PFSK-1 (cell line): ENCODE results near the gene FOXF1.

Source experiments
- FOXP2 ChIP-seq: optimal IDR thresholded peaks from 2 replicates; pipeline ENCODE3; 2011; ENCODE audit warnings: borderline replicate concordance, control low read depth, inconsistent platforms; ENCODE audit not compliant: insufficient read depth; ENCODE audit errors: extremely low read length, extremely low read depth
- POLR2AphosphoS5 ChIP-seq: IDR thresholded peaks from 2 replicates; pipeline ENCODE4 v1.6.1; 2012; ENCODE audit warnings: low read depth, mild to moderate bottlenecking, control low read depth, low read length, moderate library complexity
- REST ChIP-seq, 2 experiments: IDR thresholded peaks; 2 replicates each; pipeline versions ENCODE4 v1.6.1 to v1.8.0; 2011 to 2012; ENCODE audit warnings: low read depth in 2 of 2, low read length in 2 of 2, control low read depth in 1 of 2, inconsistent platforms in 1 of 2, mild to moderate bottlenecking in 1 of 2, moderate library complexity in 1 of 2; ENCODE audit not compliant: insufficient read depth in 1 of 2
- SIN3A ChIP-seq: IDR thresholded peaks from 2 replicates; pipeline ENCODE4 v1.6.1; 2012; ENCODE audit warnings: mild to moderate bottlenecking, low read length, moderate library complexity, borderline replicate concordance; ENCODE audit not compliant: insufficient read depth
- TAF1 ChIP-seq: IDR thresholded peaks from 2 replicates; pipeline ENCODE4 v1.6.1; 2012; ENCODE audit warnings: low read length, control low read depth, borderline replicate concordance; ENCODE audit not compliant: insufficient read depth

The FOXF1 gene

GRCh38 chr16:86558355-86559193 is 48.2 kb downstream of the FOXF1 start:
- TF ChIP-seq POLR2AphosphoS5 = no peak
- no peak for TF ChIP-seq FOXP2
- no peak for TF ChIP-seq SIN3A
- TF ChIP-seq REST (IDR thresholded peaks at IDR 0.05; ENCODE audit: insufficient read depth in 1 of 2, low read depth in 2 of 2, low read length in 2 of 2) = no peak
- no peak for TF ChIP-seq TAF1

DNA sequence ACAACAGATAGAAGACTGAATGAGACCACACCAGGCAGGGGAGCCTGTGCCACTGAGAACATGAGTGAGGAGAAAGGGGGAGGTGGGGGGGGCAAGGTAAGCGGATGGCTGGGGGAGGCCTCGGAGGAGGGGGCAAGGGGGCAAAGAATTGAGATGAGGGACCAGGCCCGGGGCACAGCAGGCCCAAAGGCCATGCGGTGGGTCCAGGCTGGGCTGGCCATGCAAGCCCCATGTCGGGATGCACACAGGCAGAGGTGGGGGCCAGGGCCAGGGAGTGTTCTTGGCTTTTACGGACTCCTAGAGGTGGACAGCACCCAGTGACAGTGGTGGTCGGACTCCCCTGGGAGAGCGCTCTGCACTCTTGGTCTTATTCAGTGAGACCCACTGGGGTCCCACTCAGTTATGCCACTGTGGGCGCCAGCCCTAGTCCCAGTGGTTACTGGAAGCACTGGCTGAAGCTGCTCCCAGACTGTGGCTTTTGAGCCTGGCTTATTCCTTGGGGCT is 49.5 kb downstream of the FOXF1 start:
- no peak for TF ChIP-seq POLR2AphosphoS5
- TF ChIP-seq TAF1 = no peak
- no peak for TF ChIP-seq FOXP2
- TF ChIP-seq REST (IDR thresholded peaks at IDR 0.05; ENCODE audit: insufficient read depth in 1 of 2, low read depth in 2 of 2, low read length in 2 of 2) = no peak
- no peak for TF ChIP-seq SIN3A

GRCh38 chr16:86562356-86562755 is 52.0 kb downstream of the FOXF1 start:
- TF ChIP-seq POLR2AphosphoS5 (no peak), SIN3A (no peak), REST (IDR thresholded peaks at IDR 0.05; ENCODE audit: insufficient read depth in 1 of 2, low read depth in 2 of 2, low read length in 2 of 2) (no peak), TAF1 (no peak), FOXP2 (no peak)

DNA sequence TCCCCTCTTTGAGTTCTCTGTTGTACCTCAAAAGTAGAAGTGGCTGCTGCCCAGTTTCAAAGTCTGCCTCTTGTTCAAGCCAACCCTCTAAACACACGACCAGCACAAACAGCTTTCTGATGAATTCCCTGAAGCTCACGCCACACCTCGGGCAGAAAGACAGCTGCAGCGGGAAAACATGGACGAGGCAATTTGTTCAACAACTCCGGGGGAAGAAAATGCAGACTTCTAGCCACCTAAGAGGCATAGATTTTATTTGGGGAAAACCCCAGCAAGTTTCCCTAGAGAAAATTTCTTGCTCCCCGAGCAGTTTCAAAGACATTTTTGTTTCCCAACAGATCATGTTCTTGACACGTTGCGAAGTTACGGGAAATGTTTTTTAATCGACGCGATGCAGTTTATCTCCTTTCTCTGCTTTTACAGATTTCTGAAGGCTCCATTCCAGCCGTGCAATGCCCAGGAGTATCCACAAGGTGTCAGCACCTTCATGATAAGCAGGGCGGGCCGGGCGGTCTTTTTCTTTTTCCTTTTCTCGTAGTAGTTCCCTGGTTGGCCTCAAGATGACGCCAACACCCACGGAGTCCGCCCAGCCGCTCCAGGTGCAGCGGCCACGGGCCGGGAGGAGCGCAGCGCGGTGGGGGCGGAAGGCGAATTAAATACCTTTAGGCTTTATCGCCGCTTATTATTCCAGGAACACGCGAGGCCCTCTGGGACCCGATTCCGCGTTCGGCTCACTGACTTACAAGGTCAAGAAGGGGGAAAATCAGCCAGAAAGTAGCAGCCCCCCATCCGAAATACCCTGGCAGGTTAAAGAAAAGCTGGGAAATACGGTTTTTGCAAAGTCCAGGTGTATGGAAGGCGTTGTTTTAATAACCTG is 53.4 kb downstream of the FOXF1 start:
- TF ChIP-seq POLR2AphosphoS5 (no peak), SIN3A (no peak), TAF1 (no peak), FOXP2 (no peak), REST (IDR thresholded peaks at IDR 0.05; ENCODE audit: insufficient read depth in 1 of 2, low read depth in 2 of 2, low read length in 2 of 2) (no peak)
